GM23338 (cell line): ENCODE data around the gene FNIP2. TPM values are rescaled to one million over a fixed set of nuclear protein-coding genes. Genes with fewer than 3 reads are reported as not detected.

Experiments
- ATAC-seq: fragments of 200-7000 bp; cut with Tn5 transposase; 3 replicates; pipeline ENCODE4 v1.9.1; 2020
- DNase-seq: peaks from one replicate; pipeline ENCODE4 v3.0.0-alpha.2; 2015; ENCODE audit warnings: low spot score
- H2AFZ ChIP-seq: fragments of 200-600 bp; sonication (generic); 2 replicates; pipeline ENCODE4 v1.8.0; 2016; ENCODE audit warnings: antibody characterized with exemption, mild to moderate bottlenecking, moderate library complexity
- H3F3A ChIP-seq: fragments of 200-600 bp; sonication (generic); replicated peaks from 2 replicates; pipeline ENCODE4 v1.8.0; 2017; ENCODE audit warnings: antibody characterized with exemption, mixed run types, low read depth
- H3K27ac ChIP-seq: fragments of 200-600 bp; sonication (generic); 2 replicates; pipeline ENCODE4 v1.6.1; 2016; ENCODE audit warnings: low read depth
- H3K27me3 ChIP-seq: fragments of 200-600 bp; sonication (generic); 2 replicates; pipeline ENCODE4 v1.8.0; 2016; ENCODE audit warnings: mild to moderate bottlenecking, mixed run types, moderate library complexity; ENCODE audit not compliant: insufficient read depth
- H3K36me3 ChIP-seq: fragments of 200-600 bp; sonication (generic); 2 replicates; pipeline ENCODE4 v1.8.0; 2016; ENCODE audit warnings: mild to moderate bottlenecking; ENCODE audit not compliant: insufficient read depth
- H3K4me1 ChIP-seq: fragments of 200-600 bp; sonication (generic); 2 replicates; pipeline ENCODE4 v1.8.0; 2016; ENCODE audit warnings: mild to moderate bottlenecking, moderate library complexity; ENCODE audit not compliant: insufficient read depth
- H3K4me2 ChIP-seq: fragments of 200-600 bp; sonication (generic); 2 replicates; pipeline ENCODE4 v1.7.1; 2017; ENCODE audit warnings: mixed run types
- H3K4me3 ChIP-seq: fragments of 200-600 bp; sonication (generic); 2 replicates; pipeline ENCODE4 v1.6.1; 2016; ENCODE audit warnings: mixed run types
- H3K79me2 ChIP-seq: fragments of 200-600 bp; sonication (generic); replicated peaks from 2 replicates; pipeline ENCODE4 v1.8.0; 2017; ENCODE audit warnings: mild to moderate bottlenecking; ENCODE audit not compliant: insufficient read depth
- H3K9me2 ChIP-seq: fragments of 200-600 bp; sonication (generic); 2 replicates; pipeline ENCODE4 v1.8.0; 2017; ENCODE audit not compliant: insufficient read depth
- H4K20me1 ChIP-seq: fragments of 200-600 bp; sonication (generic); replicated peaks from 2 replicates; pipeline ENCODE4 v1.8.0; 2017; ENCODE audit warnings: mild to moderate bottlenecking; ENCODE audit not compliant: insufficient read depth
- H3K27ac Mint-ChIP-seq: 2 replicates; pipeline ENCODE4 v1.8.0; 2020; ENCODE audit warnings: inconsistent platforms, mild to moderate bottlenecking, moderate library complexity, mixed read lengths
- H3K27me3 Mint-ChIP-seq: 3 replicates; pipeline ENCODE4 v1.8.0; 2022; ENCODE audit warnings: low read depth, mild to moderate bottlenecking, moderate library complexity, mixed read lengths, inconsistent platforms; ENCODE audit not compliant: insufficient read depth, poor library complexity
- H3K36me3 Mint-ChIP-seq: 3 replicates; pipeline ENCODE4 v1.8.0; 2021; ENCODE audit warnings: low read depth, mild to moderate bottlenecking, inconsistent platforms, moderate library complexity, mixed read lengths
- H3K4me1 Mint-ChIP-seq: 3 replicates; pipeline ENCODE4 v1.8.0; 2020; ENCODE audit warnings: mild to moderate bottlenecking, inconsistent platforms, mixed read lengths
- H3K4me3 Mint-ChIP-seq: 3 replicates; pipeline ENCODE4 v1.8.0; 2021; ENCODE audit warnings: moderate library complexity, mild to moderate bottlenecking, inconsistent platforms, mixed read lengths
- H3K9me3 Mint-ChIP-seq: 3 replicates; pipeline ENCODE4 v1.8.0; 2020; ENCODE audit warnings: moderate library complexity, mild to moderate bottlenecking, inconsistent platforms, mixed read lengths
- CREB1 ChIP-seq: fragments of 250-450 bp; sonication (Bioruptor Pico); IDR thresholded peaks from 2 replicates; pipeline ENCODE4 v1.5.0; 2020; ENCODE audit warnings: low read depth, mild to moderate bottlenecking, moderate library complexity
- JUNB ChIP-seq: IDR thresholded peaks from one replicate; pipeline ENCODE4 v1.6.1; 2016; ENCODE audit warnings: antibody characterized with exemption; ENCODE audit not compliant: unreplicated experiment
- NANOG ChIP-seq: IDR thresholded peaks from 2 replicates; pipeline ENCODE4 v1.6.1; 2016; ENCODE audit warnings: antibody characterized with exemption, borderline replicate concordance
- POLR2AphosphoS5 ChIP-seq: IDR thresholded peaks from 2 replicates; pipeline ENCODE4 v1.6.1; 2016; ENCODE audit warnings: antibody characterized with exemption, low read depth
- STAT1 ChIP-seq: IDR thresholded peaks from one replicate; pipeline ENCODE4 v1.6.1; 2016; ENCODE audit warnings: antibody characterized with exemption; ENCODE audit not compliant: unreplicated experiment
- ZNF114 ChIP-seq: fragments of 250-450 bp; sonication (Bioruptor Pico); IDR thresholded peaks from 2 replicates; pipeline ENCODE4 v1.5.0; 2020; ENCODE audit warnings: mild to moderate bottlenecking, moderate library complexity
- ZNF331 ChIP-seq: fragments of 250-450 bp; sonication (Bioruptor Pico); IDR thresholded peaks from 2 replicates; pipeline ENCODE4 v1.5.0; 2020; ENCODE audit warnings: low read depth, mild to moderate bottlenecking, moderate library complexity
- polyA plus RNA-seq: library from polyadenylated mRNA; unstranded; fragments of >200 nt; fragmentation: Nextera tagmentation; extraction: Ambion mirVana; gene quantifications from 2 replicates; pipeline ENCODE4 v1.2.1, GENCODE V29; 2016
- total RNA-seq: library from RNA; depleted of rRNA; stranded (reverse); fragments of >200 nt; shearing (Covaris generic); gene quantifications from 2 replicates; pipeline ENCODE4 v1.2.3, GENCODE V29; 2014
- TF ChIP-seq, protein P1 (sequence below): IDR thresholded peaks from one replicate; pipeline ENCODE4 v1.6.1; 2018; ENCODE audit warnings: antibody characterized with exemption; ENCODE audit not compliant: unreplicated experiment
- TF ChIP-seq, protein P2 (sequence below), 2 experiments: fragments of 200-600 bp in 1 of 2; sonication (generic) in 1 of 2; conservative IDR thresholded peaks; 2 replicates each; pipeline versions ENCODE4 v1.5.1 to v1.6.1; 2016 to 2017; ENCODE audit warnings: antibody characterized with exemption in 2 of 2, low read depth in 2 of 2, mild to moderate bottlenecking in 2 of 2, moderate library complexity in 1 of 2
- TF ChIP-seq, protein P3 (sequence below): IDR thresholded peaks from 2 replicates; pipeline ENCODE4 v1.6.1; 2016; ENCODE audit warnings: antibody characterized with exemption
- TF ChIP-seq, protein P4 (sequence below): fragments of 250-450 bp; sonication (Bioruptor Pico); IDR thresholded peaks from 2 replicates; pipeline ENCODE4 v1.5.0; 2020; ENCODE audit warnings: mild to moderate bottlenecking, moderate library complexity

The FNIP2 gene
- total and polyA plus RNA-seq, 2 experiments from 2014 or later, result 2.7 to 17.2 TPM

DNA sequence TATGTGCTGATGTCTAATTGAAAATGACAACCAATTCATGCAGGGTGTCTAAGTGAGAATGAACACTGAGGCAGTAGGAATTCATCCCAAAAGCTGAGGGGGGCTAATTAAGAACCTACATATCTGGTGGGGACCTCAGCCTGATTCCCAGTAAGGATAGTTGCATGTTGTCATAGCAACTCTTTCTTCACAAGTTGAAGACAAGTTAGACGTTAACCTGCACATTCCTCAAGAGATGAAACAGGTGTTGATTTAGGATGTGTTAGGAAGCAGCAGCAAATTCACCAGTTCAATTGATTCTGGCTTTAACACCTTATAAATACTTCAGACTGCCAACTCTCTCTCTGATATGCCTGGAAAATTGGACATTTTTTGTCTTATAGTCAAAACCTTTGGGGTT is 7.3 kb downstream of the FNIP2 start (continued):
- TF ChIP-seq, protein P1, sequence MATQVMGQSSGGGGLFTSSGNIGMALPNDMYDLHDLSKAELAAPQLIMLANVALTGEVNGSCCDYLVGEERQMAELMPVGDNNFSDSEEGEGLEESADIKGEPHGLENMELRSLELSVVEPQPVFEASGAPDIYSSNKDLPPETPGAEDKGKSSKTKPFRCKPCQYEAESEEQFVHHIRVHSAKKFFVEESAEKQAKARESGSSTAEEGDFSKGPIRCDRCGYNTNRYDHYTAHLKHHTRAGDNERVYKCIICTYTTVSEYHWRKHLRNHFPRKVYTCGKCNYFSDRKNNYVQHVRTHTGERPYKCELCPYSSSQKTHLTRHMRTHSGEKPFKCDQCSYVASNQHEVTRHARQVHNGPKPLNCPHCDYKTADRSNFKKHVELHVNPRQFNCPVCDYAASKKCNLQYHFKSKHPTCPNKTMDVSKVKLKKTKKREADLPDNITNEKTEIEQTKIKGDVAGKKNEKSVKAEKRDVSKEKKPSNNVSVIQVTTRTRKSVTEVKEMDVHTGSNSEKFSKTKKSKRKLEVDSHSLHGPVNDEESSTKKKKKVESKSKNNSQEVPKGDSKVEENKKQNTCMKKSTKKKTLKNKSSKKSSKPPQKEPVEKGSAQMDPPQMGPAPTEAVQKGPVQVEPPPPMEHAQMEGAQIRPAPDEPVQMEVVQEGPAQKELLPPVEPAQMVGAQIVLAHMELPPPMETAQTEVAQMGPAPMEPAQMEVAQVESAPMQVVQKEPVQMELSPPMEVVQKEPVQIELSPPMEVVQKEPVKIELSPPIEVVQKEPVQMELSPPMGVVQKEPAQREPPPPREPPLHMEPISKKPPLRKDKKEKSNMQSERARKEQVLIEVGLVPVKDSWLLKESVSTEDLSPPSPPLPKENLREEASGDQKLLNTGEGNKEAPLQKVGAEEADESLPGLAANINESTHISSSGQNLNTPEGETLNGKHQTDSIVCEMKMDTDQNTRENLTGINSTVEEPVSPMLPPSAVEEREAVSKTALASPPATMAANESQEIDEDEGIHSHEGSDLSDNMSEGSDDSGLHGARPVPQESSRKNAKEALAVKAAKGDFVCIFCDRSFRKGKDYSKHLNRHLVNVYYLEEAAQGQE, result no peak
- TF ChIP-seq ZNF114 (CRISPR knock-in tag) (no peak), POLR2AphosphoS5 (no peak), ZNF331 (no peak), JUNB (no peak)
- TF ChIP-seq, protein P2, sequence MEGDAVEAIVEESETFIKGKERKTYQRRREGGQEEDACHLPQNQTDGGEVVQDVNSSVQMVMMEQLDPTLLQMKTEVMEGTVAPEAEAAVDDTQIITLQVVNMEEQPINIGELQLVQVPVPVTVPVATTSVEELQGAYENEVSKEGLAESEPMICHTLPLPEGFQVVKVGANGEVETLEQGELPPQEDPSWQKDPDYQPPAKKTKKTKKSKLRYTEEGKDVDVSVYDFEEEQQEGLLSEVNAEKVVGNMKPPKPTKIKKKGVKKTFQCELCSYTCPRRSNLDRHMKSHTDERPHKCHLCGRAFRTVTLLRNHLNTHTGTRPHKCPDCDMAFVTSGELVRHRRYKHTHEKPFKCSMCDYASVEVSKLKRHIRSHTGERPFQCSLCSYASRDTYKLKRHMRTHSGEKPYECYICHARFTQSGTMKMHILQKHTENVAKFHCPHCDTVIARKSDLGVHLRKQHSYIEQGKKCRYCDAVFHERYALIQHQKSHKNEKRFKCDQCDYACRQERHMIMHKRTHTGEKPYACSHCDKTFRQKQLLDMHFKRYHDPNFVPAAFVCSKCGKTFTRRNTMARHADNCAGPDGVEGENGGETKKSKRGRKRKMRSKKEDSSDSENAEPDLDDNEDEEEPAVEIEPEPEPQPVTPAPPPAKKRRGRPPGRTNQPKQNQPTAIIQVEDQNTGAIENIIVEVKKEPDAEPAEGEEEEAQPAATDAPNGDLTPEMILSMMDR (conservative IDR thresholded peaks at IDR 0.05; ENCODE audit: low read depth in 2 of 2), result no peak
- TF ChIP-seq, protein P3, sequence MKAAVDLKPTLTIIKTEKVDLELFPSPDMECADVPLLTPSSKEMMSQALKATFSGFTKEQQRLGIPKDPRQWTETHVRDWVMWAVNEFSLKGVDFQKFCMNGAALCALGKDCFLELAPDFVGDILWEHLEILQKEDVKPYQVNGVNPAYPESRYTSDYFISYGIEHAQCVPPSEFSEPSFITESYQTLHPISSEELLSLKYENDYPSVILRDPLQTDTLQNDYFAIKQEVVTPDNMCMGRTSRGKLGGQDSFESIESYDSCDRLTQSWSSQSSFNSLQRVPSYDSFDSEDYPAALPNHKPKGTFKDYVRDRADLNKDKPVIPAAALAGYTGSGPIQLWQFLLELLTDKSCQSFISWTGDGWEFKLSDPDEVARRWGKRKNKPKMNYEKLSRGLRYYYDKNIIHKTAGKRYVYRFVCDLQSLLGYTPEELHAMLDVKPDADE, result no peak

DNA sequence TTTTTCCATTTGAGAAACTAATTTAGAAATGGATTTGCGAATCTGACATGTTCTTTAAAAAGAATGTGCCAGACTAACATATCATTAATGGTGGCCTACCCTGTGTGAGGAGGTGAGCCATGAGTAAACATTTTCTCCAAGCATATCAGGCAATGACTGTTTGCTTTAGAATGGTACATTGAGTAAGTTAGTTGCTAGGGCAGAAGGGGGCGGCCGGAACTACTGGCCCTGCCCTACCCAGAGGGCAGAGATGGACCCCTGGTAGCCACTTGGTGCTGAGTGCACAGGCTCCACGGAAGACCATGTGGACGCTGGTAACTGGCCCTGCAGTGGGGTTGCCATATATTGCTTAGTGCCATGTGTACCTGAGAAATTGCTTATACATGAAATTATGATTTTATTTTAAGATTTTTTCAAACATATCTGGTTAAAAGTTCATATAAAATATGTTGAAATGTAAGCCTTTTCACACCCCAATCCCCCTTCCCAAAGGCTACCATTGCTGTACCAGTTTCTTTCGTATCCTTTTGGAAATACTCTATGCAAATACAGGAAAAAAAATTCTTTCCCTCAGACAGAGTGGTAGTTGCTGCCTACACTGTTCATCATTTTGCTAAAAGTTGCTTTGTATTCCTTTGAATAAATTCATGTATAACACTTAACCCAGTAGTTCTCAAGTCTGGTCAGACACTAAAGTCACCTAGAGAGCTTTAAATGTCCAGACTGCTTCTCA is 8.8 kb downstream of the FNIP2 start:
- Histone ChIP-seq H3K27me3 (no peaks in the 10 kb centered on the region), H4K20me1 (0 out of 2 replicates have a peak, but pooled peaks cover 4% of the 10 kb centered on the region), H3K4me3 (no peak overlapping the region), H3K36me3 (no peaks in the 10 kb centered on the region), H3K4me1 (peaks cover 10% of the 10 kb centered on the region; the same call in 1 of the 2 replicates), H3F3A (no peaks in the 10 kb centered on the region), H3K27ac (no peak overlapping the region), H3K79me2 (peaks cover 81% of the 10 kb centered on the region), H3K4me2 (no peak overlapping the region), H3K9me2 (no peaks in the 10 kb centered on the region), H2AFZ (no peak overlapping the region)
- H3K27me3 Mint-ChIP-seq, result no peaks in the 10 kb centered on the region
- peak; percentile 33; the same call in 1 of the 3 replicates for ATAC-seq
- no peaks in the 10 kb centered on the region for H3K9me3 Mint-ChIP-seq
- no peak overlapping the region for H3K4me3 Mint-ChIP-seq
- H3K27ac Mint-ChIP-seq, result no peak overlapping the region
- DNase-seq, result no peak
- no peaks in the 10 kb centered on the region for H3K36me3 Mint-ChIP-seq
- H3K4me1 Mint-ChIP-seq, result peaks cover 36% of the 10 kb centered on the region
- TF ChIP-seq STAT1 (no peak), POLR2AphosphoS5 (no peak), ZNF331 (no peak), NANOG (no peak), CREB1 (CRISPR knock-in tag) (no peak)
- TF ChIP-seq, protein P4, sequence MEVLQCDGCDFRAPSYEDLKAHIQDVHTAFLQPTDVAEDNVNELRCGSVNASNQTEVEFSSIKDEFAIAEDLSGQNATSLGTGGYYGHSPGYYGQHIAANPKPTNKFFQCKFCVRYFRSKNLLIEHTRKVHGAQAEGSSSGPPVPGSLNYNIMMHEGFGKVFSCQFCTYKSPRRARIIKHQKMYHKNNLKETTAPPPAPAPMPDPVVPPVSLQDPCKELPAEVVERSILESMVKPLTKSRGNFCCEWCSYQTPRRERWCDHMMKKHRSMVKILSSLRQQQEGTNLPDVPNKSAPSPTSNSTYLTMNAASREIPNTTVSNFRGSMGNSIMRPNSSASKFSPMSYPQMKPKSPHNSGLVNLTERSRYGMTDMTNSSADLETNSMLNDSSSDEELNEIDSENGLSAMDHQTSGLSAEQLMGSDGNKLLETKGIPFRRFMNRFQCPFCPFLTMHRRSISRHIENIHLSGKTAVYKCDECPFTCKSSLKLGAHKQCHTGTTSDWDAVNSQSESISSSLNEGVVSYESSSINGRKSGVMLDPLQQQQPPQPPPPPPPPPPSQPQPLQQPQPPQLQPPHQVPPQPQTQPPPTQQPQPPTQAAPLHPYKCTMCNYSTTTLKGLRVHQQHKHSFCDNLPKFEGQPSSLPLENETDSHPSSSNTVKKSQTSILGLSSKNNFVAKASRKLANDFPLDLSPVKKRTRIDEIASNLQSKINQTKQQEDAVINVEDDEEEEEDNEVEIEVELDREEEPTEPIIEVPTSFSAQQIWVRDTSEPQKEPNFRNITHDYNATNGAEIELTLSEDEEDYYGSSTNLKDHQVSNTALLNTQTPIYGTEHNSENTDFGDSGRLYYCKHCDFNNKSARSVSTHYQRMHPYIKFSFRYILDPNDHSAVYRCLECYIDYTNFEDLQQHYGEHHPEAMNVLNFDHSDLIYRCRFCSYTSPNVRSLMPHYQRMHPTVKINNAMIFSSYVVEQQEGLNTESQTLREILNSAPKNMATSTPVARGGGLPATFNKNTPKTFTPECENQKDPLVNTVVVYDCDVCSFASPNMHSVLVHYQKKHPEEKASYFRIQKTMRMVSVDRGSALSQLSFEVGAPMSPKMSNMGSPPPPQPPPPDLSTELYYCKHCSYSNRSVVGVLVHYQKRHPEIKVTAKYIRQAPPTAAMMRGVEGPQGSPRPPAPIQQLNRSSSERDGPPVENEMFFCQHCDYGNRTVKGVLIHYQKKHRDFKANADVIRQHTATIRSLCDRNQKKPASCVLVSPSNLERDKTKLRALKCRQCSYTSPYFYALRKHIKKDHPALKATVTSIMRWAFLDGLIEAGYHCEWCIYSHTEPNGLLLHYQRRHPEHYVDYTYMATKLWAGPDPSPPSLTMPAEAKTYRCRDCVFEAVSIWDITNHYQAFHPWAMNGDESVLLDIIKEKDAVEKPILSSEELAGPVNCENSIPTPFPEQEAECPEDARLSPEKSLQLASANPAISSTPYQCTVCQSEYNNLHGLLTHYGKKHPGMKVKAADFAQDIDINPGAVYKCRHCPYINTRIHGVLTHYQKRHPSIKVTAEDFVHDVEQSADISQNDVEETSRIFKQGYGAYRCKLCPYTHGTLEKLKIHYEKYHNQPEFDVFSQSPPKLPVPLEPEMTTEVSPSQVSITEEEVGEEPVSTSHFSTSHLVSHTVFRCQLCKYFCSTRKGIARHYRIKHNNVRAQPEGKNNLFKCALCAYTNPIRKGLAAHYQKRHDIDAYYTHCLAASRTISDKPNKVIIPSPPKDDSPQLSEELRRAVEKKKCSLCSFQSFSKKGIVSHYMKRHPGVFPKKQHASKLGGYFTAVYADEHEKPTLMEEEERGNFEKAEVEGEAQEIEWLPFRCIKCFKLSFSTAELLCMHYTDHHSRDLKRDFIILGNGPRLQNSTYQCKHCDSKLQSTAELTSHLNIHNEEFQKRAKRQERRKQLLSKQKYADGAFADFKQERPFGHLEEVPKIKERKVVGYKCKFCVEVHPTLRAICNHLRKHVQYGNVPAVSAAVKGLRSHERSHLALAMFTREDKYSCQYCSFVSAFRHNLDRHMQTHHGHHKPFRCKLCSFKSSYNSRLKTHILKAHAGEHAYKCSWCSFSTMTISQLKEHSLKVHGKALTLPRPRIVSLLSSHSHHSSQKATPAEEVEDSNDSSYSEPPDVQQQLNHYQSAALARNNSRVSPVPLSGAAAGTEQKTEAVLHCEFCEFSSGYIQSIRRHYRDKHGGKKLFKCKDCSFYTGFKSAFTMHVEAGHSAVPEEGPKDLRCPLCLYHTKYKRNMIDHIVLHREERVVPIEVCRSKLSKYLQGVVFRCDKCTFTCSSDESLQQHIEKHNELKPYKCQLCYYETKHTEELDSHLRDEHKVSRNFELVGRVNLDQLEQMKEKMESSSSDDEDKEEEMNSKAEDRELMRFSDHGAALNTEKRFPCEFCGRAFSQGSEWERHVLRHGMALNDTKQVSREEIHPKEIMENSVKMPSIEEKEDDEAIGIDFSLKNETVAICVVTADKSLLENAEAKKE, result no peak
